Measurements from ENCODE around the gene CDKAL1.

DNA sequence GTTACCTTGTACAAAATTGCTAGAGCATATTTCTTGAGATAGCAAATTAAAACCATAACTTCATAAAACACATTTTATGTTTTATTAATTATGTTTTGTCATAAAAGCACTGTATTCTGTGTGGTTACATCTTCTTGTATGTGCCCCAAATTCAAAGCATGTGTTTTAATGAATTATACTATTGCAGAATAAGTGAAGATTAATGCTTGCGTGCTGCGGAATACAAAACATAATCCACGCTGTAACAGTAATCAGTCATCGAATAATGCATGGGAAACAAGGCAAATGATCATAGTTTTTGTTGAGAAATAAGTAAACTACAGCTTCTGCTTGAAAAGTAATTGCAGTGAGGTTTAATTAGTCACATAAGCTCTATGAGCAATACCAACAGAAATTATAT is 600.1 kb downstream of the CDKAL1 start:
- TF ChIP-seq ZNF274 (IDR thresholded peaks at IDR 0.05; ENCODE audit: low read depth, low read length) (no peak), SUZ12 (IDR thresholded peaks at IDR 0.05; ENCODE audit: extremely low read depth, insufficient read depth, insufficient read length) (no peak), YY1 (IDR thresholded peaks at IDR 0.05; ENCODE audit: insufficient read depth, insufficient read length) (no peak)
